Islet of Langerhans (tissue), 1 donor: Measurements from ENCODE around the gene RERE.

Experiments
- FAIRE-seq: peaks from one replicate; lab custom pipeline; 2011; peaks lifted over from hg19 to GRCh38; lab: Jason Lieb, UNC

The RERE gene

DNA sequence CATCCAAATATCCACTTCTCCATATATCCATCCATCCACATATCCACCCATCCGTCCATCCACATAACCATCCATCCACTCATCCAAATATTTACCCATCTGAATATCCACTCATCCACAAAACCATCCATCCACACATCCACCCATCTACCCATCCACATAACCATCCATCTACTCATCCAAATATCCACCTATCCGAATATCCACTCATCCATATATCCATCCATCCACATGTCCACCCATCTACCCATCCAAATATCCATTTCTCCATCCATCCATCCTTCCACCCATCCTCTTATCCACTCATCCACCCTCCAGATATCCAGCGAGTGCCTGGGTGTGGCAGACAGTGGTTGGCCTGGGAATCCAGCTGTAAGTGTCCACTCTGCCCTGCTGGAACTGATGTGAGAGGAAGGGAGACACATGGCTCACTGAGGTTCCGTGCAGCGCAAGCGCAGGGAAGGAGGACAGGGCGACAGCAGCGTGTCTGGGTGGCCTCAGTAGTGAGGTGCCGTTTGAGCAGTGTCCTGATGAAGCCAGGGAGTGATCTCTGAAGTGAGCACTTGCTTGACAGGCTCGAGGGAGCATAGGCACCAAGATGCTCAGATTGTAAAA, 472.4 kb downstream of the RERE start:
- FAIRE-seq, result no peak

DNA sequence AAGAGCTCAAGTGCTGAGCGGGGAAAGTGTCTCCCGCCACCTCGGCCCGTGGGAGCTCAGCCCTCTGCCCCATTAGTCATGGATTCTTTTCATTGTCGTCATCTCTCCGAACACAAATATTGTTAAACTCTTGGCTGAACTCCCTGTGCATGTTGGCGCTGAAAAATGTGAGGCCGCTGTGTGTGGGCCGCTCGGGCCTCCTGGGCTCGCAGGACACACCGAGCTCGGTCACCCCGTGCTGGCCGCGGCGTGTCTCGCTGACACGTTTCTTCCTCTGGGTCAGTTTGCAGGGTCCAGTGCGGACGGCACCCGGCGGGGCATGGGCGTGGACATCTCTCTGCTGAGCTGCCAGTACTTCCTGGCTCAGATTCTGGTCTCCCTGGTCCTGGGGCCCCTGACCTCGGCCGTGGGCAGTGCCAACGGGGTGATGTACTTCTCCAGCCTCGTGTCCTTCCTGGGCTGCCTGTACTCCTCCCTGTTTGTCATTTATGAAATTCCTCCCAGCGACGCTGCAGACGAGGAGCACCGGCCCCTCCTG, 473.9 kb downstream of the RERE start:
- FAIRE-seq, result no peak

DNA sequence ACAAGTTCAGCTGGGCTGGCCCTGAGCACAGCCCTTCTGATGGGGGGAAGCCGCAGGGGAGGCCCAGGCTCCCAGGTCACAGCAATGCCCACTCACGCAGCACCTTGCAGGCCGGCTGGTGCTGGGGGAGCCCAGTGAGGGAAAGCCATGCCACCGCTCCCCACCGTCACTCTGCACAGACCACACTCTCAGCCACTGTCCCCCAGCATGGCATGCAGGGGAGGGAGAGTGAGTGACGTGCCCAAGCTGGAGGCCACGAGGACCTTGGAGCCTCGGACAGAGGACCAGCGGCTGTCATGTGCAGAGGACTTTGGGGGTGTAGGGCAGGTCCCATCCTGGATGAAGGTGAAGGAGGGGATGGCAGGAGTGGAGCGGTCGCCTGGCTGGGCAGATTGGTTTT, 474.4 kb downstream of the RERE start:
- FAIRE-seq, result no peak

DNA sequence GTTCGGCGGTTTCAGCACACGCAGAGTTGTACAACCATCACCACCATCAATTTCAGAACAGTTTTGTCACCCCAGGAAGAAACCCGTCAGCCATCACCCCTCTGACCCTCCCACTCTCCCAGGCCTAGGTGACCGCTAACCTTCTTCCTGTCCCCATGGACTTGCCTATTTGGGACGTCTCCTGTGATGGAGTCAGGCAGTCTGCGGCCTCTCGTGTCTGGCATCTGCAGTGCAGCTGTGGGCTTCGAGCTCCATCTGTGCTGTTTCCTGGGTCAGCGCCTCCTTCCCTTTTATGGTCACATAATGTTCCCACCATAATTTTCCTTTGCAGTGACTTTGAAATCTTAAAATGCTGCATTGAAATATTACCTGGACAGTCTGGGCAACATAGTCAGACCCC, 475.1 kb downstream of the RERE start:
- FAIRE-seq, result no peak

DNA sequence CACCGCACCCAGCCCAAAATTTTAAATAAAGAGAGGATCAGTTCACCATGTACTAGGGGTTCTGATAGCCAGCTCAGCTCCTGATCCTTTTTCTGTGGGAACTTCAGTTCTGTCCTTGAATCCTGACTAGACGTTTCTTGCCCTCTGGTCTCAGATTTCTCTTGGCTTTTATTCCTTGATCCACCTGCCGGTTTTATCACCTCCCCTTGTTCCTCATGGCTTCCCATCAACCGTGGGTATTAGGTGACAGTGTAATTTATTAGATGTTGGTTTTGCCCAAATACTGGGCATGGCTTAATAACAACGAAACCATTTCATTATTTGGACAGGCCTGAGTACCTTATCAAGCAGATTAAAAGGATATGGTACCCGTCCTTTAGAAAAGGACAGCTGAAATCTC, 477.0 kb downstream of the RERE start:
- no peak for FAIRE-seq

DNA sequence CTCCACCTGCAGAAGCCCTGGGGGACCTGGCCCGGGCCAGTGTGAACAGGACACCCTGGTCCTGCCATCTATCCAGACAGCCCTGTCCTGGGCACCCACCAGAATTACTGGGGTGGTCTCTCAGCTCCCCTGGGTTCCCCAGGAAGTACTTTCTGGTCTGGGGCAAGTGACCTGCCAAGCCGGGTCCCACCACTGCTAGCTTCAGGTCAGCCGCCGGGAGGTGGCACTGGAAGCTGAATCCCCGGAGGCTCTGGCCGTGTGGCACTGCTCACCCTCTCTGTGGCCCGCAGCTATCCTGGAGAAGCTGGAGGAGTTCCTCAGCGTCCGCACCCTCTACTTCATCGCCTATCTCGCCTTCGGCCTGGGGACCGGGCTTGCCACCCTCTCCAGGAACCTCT, 478.2 kb downstream of the RERE start:
- FAIRE-seq, result no peak

DNA sequence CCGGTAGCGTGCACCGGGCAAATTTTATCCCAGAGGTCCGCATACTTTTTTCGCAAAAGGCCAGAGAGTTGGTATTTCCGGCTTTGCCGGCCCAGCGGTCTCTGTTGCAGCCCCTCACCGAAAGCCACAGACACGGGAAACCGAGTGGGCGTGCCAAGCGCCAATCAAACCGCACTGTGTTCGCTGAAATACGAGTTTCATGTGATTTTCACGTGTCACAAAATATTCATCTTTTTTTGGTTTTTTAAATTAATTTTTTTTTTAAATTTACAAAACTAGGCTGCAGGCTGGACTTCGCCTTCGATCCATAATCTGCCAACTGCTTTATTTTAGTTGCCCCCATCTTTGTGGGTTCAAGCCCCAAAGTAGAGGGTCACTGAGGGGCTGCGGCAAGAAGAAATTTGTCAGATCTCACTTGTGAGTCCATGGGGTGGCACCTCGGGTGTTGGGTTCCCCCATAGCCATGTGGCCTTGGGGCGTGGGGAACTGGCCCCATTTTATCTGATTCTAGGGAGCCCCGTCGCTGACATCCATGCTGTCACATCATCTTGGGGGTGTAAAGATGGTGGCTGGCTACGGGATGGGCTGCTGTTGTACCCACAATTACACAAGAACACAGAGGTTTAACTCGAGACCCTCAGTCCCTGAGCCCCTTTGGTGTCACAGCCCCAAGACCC, 478.8 kb downstream of the RERE start:
- FAIRE-seq, result no peak

DNA sequence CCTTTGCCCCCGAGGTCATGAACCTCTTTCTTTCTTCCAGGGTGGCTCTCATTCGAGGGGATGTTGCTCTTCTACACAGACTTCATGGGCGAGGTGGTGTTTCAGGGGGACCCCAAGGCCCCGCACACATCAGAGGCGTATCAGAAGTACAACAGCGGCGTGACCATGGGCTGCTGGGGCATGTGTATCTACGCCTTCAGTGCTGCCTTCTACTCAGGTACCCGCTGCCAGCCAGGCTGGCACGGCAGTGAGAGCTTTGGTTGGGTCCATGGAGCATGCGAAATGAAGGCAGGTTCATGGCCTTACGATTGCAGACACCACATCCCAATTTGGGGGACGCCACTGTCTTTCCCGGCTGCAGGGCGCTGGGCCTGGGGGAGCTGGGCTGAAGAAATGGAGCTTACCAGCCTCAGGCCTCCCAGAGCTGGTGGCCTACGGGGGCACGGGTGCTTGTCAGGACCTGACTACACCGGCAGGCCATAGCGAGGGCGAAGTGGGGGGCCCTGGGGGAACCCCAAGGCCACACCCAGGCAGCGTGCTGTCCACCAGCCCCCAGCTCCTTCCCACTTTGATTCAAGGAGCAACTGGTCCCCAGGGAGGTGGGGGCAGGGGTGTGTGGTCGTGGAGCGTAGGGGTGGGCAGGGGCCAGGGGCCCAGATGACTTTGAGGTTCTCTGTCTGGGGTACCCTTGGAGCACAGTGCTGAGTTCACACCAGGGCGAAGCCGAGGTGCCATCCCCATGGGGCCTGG, 479.5 kb downstream of the RERE start:
- no peak for FAIRE-seq

DNA sequence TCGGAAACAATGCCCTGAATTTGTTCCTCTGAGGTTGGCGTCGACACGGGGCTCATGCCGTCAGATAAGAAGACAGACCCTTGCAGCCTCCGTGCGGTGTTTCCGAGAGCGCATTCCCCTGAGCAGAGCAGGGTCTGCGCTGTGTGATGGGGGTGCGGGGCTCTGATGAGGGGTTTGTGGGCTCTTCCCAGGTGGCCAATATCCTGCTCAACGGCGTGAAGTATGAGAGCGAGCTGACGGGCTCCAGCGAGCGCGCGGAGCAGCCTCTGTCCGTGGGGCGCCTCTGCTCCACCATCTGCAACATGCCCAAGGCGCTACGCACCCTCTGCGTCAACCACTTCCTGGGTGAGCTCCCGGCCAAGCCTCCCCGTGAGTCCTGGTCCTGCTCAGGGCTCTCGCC, 482.2 kb downstream of the RERE start:
- FAIRE-seq, result no peak

DNA sequence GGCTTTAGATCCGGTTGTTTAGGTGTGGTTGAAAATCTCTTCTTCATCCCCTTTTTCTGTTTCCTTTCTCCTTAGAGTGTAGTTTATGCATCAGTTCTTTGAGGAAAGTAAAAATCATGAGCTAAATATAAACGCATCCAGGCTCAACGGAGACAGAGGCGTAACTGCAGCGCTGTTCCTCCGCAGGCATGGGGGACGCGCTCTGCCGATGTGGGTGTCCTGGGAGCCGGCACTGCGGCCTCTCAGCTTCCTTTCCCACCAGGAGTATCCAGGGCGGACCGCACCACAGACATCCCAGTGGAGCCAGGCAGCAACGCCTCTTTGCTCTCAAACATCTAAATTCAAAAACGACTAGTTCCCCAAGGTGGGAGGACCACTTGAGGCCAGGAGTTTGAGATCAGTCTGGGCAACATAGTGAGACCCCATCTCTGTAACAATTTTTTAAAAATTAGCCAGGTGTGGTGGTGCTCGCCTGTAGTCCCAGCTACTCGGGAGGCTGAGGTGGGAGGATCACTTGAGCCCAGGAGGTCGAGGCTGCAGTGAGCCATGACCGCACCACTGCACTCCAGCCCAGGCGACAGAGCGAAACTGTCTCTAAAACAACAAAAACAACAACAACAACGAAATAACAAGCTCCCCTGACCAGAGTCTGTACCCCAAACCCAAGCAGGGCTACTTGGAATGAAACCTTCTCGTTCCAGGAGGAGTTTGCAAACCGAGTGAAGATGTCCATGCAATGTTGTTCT, 483.2 kb downstream of the RERE start:
- no peak for FAIRE-seq

DNA sequence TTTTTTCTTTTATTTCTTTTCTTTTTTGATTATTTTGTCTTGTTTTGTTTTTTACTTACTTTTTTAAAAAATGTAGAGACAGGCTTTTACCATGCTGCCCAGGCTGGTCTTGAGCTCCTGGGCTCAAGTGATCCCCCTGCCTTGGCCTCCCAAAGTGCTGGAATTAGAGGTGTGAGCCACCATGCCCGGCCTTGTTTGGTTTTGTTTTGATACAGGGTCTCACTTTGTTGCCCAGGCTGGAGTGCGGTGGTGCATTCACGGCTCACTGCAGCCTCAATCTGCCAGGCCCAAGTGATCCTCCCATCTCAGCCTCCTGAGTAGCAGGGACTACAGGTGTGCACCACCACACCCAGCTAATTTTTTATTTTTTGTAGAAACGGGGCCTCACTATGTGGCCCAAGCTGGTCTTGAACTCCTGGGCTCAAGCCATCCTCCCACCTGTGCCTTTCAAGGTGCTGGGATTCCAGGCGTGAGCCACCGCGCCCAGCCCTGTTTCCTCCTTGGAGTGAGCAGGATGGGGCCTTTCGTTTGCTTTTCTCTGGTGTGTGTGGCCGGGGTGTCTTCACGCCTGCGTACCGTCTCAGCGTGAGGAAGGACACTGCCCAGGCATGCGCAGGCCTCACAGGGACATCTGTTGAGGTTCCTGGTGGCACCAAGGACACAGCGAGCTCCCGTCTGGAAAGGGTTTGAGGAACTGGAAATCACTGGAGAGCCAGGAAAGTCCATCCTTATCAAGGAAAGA, 484.0 kb downstream of the RERE start:
- FAIRE-seq, result no peak

DNA sequence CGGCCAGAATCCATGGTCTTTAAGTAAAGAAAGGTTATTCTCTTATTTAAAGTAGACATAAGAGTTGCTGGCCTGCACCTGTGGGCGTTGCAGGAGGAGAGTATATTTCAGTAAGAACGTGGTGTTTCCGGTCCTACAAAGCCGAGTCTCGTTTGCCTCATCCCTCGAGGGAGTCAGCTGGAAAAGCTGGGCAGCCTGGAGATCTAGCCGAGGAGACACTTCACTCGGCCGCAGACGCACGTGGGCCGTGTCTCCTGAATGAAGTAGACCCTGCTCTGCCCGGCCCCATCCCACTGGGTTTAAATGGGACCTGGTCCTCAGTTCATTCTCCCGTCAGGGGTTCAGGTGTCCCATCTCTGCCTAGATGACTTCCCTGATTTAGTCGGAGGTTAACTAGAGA, 484.6 kb downstream of the RERE start:
- FAIRE-seq, result no peak

DNA sequence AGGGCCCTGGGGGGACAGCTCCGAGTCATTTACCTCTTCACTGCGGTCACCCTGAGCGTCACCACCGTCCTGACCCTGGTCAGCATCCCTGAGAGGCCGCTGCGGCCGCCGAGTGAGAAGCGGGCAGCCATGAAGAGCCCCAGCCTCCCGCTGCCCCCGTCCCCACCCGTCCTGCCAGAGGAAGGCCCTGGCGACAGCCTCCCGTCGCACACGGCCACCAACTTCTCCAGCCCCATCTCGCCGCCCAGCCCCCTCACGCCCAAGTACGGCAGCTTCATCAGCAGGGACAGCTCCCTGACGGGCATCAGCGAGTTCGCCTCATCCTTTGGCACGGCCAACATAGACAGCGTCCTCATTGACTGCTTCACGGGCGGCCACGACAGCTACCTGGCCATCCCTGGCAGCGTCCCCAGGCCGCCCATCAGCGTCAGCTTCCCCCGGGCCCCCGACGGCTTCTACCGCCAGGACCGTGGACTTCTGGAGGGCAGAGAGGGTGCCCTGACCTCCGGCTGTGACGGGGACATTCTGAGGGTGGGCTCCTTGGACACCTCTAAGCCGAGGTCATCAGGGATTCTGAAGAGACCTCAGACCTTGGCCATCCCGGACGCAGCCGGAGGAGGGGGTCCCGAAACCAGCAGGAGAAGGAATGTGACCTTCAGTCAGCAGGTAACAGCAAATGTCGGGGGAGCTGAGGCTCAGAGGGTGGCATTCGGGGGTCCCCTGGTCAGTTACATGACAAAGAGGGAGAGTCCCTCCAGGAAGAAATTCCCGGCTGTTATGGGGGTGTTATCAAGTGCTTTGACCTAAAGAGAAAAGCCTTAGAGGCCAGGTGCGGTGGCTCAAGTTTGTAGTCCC, 486.9 kb downstream of the RERE start:
- FAIRE-seq, result no peak

DNA sequence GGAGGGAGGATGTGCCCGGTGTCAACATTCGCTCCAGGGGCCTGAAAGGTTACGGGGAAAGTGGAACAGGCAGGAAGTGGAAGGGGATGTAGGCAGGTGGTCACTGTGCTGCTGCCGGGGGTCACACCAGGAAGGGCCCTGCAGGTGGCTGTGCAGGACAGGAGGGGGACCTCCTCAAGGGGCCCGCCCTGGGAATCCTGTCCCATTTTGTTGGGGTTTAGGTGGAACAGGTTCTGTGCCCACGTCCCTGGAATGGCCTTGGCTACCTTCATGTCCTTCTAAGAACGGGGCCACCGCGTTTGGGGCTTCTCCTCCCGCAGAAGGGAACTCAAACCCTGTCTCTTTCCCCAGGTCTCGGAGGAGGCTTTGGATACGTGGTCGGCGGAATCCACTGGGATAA, 487.6 kb downstream of the RERE start:
- FAIRE-seq, result no peak

DNA sequence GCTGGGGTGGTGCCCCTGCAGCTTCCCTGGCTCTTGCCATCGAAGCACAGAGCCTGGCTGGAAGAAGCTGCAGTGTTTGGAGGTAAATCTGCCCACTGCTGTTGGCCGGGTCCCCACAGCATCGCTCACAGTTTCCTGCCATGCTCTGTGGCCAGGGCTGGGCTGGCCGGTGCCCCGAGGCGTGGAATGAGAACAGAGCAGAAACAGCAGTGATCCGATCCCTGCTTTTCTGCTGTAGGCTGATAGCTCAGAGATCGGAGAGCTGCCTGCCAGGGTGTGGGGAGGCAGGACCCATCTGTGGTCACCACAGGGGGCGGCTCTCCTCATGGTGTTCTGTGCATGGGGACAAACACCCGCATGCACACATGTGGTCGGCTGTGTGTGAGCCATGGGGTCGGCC, 488.0 kb downstream of the RERE start:
- FAIRE-seq, result no peak

DNA sequence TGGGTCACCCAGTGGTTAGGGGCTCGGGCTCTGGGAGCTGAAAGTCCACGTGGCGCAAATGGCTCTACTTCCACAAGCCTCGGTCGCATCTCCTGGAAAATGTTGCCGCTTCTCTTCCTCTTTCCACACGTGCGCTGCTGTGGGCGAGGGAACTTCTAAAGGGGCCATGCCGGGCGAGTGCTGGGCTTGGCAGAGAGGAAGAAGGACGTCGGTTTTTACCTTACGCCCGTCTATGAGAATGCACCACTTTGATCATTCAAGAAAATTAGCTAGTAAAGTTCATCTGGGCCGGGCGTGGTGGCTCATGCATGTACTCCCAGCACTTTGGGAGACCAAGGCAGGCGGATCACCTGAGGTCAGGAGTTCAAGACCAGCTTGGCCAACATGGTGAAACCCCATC, 489.2 kb downstream of the RERE start:
- FAIRE-seq, result no peak

DNA sequence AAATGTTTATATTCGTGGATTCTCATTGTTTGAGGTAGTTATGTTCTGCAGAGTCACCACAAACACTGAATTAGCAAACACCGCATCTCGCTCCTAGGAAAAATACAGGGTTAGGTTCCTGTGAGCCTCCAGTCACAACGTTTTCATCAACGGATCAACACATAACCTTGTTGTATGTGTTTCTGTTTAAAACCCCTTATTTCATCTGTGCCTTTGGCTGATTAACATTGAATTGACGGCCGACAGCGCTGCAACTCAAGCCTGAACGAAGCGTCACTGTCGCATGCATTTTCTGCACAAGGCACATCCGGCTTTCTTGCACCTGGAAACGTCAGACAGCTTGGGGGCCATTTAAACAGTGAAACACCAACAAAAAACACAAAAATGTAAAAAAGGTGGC, 491.2 kb downstream of the RERE start:
- FAIRE-seq, result no peak

DNA sequence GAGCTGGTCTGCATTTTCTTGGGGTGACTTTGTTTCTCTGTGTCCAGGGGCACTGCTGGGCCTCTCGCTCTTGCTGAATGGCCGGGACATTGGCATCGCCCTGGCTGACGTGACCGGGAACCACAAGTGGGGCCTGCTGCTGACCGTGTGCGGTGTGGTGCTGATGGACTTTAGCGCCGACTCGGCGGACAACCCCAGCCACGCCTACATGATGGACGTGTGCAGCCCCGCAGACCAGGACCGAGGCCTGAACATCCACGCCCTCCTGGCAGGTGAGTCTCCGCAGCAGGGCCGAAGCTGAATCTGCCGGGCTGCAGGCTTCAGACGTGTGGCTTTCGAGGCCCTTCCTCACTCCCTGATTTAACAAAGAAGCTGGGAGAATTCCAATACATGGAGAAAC, 491.7 kb downstream of the RERE start:
- FAIRE-seq, result no peak

DNA sequence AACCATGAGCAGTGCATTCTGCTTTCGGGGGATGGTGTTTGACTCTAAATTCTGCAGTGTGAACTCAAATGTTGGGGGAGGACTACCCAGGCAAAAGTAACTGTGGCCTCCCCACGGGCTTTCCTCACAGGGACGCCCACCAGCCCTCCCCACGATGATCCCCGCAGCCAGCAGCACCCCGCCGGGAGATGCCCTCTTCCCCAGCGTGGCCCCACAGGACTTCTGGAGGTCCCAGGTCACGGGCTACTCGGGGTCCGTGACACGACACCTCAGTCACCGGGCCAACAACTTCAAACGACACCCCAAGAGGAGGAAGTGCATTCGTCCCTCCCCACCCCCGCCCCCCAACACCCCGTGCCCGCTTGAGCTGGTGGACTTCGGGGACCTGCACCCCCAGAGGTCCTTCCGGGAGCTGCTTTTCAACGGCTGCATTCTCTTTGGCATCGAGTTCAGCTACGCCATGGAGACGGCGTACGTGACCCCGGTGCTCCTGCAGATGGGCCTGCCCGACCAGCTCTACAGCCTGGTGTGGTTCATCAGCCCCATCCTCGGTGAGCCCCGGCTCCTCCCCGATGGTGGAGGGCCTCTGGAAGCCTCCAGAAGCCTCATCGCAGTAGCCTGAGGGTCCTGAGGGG, 493.1 kb downstream of the RERE start:
- FAIRE-seq, result no peak

DNA sequence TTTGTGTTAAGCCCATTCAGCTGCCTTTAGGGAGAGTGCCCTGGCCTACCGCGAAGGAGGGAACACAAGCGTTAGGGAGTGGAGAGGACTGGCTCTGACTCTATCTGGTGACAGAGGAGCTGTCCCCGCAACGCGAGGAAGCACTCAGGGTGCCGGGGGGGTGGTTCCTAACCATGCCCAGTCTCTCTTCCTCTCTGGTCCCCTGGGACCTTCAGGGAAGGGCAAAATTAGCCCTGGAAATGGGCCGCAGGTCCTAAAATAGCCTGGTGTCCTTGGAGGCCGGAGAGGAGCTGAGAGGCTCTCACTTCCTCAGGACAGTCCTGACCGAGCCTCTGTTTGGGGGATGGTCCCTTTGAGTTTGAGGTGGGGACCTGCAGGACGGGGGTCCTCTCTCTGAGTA, 493.7 kb downstream of the RERE start:
- no peak for FAIRE-seq

DNA sequence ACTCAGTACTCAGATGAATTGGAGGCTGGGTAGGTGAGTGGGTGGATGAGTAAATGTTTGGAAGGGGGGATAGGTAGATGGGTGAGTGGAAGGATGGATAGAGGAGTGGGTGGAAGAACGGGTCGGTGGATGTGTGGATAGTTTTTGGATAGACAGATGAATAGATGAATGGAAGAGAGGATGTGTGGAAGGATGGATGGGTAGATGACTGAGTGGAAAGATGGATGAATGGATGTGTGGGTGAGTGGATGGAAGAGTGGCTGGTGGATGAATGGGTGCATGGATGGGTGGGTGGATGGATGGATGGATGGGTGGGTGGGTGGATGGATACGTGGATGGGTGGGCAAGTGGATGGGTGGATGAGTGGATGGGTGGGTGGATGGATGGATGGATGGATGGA, 495.8 kb downstream of the RERE start:
- no peak for FAIRE-seq
